Thyroid gland (tissue), 4 donors: ENCODE data around the gene CDKN1B.

Experiments
- POLR2A ChIP-seq, 2 donors: fragments of 450-650 bp; IDR thresholded peaks; one replicate each; pipeline ENCODE4 v1.6.1; 2017; ENCODE audit warnings: antibody characterized with exemption in 2 of 2, mild to moderate bottlenecking in 2 of 2, moderate library complexity in 1 of 2
- TF ChIP-seq, protein P1 (sequence below), 6 experiments: fragments of 200-600 bp in 3 of 6; fragments of 450-650 bp in 3 of 6; sonication (generic) in 3 of 6; IDR thresholded peaks; one replicate each; pipeline ENCODE4 v1.5.1; 2016 to 2019; ENCODE audit warnings: antibody characterized with exemption in 6 of 6, mild to moderate bottlenecking in 2 of 6, inconsistent platforms in 1 of 6, moderate library complexity in 1 of 6

DNA sequence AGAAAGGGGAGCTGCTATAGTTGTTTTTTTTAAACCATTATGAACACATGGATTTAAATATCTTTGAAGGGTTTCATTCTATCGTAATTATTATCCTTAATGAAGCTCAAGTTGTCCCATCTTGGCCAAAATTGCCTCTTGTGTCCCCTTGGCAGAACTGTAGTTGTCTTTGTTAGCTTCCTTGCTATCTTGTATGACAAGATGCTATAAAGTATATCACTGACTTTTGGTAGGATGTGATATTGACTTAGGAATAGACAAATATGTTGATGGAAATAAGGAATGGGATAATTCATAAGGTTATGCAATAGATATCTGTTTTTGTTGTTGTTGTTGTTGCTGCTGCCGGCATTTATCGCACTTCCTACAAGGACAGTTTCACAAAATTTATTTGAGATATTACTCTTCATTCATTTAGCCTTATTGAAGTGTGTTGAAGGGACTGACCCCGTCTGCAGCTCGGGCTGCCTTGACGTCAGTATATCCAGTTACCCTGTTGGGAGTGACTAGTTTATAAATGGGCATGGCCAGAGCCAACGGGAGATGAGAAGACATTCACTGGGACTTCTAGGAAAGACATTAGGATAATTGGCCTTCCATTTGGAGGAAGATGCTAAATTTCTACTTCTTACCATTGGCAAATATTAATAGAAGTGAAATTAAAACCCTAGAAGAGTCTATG, 42.2 kb downstream of the CDKN1B start:
- no peak for TF ChIP-seq POLR2A (IDR thresholded peaks at IDR 0.05)
- TF ChIP-seq, protein P1, sequence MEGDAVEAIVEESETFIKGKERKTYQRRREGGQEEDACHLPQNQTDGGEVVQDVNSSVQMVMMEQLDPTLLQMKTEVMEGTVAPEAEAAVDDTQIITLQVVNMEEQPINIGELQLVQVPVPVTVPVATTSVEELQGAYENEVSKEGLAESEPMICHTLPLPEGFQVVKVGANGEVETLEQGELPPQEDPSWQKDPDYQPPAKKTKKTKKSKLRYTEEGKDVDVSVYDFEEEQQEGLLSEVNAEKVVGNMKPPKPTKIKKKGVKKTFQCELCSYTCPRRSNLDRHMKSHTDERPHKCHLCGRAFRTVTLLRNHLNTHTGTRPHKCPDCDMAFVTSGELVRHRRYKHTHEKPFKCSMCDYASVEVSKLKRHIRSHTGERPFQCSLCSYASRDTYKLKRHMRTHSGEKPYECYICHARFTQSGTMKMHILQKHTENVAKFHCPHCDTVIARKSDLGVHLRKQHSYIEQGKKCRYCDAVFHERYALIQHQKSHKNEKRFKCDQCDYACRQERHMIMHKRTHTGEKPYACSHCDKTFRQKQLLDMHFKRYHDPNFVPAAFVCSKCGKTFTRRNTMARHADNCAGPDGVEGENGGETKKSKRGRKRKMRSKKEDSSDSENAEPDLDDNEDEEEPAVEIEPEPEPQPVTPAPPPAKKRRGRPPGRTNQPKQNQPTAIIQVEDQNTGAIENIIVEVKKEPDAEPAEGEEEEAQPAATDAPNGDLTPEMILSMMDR (IDR thresholded peaks at IDR 0.05) = no peak
